ENCODE measurements around the gene PON2. TPM values are rescaled to one million over a fixed set of nuclear protein-coding genes. Genes with fewer than 3 reads are reported as not detected.

Gene PON2
- total and polyA plus RNA-seq, 7 experiments from 2014 or later = 1.6 to 11.3 (median 6.7) TPM

DNA sequence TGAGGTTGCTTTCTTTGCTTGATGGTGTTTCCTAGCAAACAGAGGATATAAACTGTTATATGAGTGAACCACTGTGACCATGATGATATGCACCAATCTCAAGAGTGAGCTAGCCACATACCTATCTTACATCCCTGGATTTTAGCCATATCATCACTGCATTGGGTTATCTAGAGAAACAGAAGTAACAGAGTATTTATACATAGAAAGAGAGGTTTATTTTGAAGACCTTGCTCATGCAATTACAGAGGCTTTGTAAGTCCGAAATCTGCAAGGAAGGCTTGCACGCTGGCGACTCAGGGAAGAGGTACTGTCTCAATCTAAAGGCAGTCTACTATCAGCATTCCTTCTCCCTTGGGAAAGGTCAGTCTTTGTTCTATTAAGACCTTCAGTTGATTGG lies 11.8 kb upstream of the PON2 start:
- ChIA-PET POLR2A (no interaction called here), CTCF (no interaction called here)
- Mint-ChIP-seq H3K9me3 (no peaks in the 10 kb centered on the region), H3K27ac (no peak overlapping the region), H3K4me1 (no peaks in the 10 kb centered on the region), H3K4me3 (no peak overlapping the region), H3K27me3 (peaks cover 0 to 4% (median 0%) of the 10 kb centered on the region in 5 donors), H3K36me3 (no peaks in the 10 kb centered on the region)
- Histone ChIP-seq H3K9me3 (ENCODE audit: control insufficient read depth in 2 of 3, low read length in 3 of 3) (no peaks in the 10 kb centered on the region), H3K4me1 (ENCODE audit: control insufficient read depth in 2 of 2, insufficient read depth in 2 of 2, low read length in 2 of 2) (no peaks in the 10 kb centered on the region), H3K36me3 (ENCODE audit: control insufficient read depth in 2 of 3, insufficient read depth in 3 of 3, low read length in 3 of 3) (no peaks in the 10 kb centered on the region), H3K27ac (ENCODE audit: low read depth, low read length) (no peak overlapping the region), H3K4me3 (ENCODE audit: low read length) (no peak overlapping the region), H3K27me3 (ENCODE audit: control insufficient read depth in 2 of 2, insufficient read depth in 2 of 2, low read length in 2 of 2) (no peaks in the 10 kb centered on the region)
- no peak for ATAC-seq
- intact Hi-C loops (cut with micrococcal nuclease) = no loop called here
- no peak for DNase-seq

DNA sequence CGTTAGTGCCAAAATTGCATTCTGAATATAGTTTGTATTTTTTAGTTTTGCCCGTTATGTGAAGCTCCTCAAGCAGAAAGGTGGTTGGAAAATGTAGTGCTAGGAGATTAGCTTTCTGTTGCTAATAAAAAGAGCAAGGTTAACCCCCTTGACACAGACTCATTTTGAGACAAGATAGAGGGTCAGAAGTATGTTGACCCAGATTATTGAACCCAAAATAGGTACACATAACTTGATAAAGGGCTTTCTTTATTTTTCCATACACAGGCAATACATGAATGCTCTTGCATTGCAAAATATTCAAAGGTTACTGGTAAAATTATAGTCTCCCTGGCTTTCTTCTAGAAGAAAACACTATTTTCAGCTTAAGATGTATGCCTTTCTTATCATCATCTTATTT lies 10.0 kb upstream of the PON2 start:
- H3K36me3 Mint-ChIP-seq = no peaks in the 10 kb centered on the region
- CTCF ChIA-PET = no interaction called here

DNA sequence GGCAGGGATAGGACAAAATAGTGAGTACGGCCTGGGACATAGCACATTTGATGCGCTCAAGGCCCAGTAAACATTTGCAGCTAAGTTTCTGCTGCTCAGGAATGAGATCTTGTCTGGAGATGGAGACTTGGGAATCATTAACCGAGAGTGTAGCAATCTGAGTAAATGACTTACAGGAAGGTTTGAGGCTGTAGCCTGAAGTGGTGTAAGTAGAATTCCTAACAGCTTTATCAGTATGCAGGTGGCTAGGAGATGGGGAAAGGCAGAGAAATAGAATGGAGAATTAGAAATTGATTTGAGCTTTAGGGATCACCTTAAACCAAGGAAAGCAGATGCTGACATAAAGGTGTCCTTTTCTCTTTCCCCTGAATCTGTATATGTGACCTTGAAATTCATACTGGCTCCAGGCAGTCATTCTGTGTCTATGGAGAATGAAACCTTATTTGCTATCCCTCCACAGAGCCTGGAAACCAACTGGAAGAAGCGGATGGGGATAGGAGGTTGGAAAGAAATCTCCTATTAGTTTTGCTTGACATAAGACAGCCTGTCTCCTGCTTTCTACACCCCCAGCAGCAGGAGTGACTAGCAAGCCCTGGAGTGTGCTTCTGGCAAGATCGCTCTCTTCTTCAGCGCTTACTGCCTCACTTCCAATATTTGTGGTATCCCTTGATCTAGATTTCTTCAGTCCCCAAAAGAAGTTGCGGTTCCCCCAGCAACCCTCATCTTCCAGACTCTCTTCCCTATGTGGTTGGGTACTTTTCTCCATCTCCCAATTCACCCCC lies 6.4 kb upstream of the PON2 start:
- Histone ChIP-seq H3K9me3 (ENCODE audit: control insufficient read depth in 2 of 3, low read length in 3 of 3) (no peaks in the 10 kb centered on the region), H3K4me3 (ENCODE audit: low read length) (no peak overlapping the region), H3K27ac (ENCODE audit: low read depth, low read length) (no peak overlapping the region), H3K4me1 (ENCODE audit: control insufficient read depth in 2 of 2, insufficient read depth in 2 of 2, low read length in 2 of 2) (no peaks in the 10 kb centered on the region), H3K36me3 (ENCODE audit: control insufficient read depth in 2 of 3, insufficient read depth in 3 of 3, low read length in 3 of 3) (no peaks in the 10 kb centered on the region), H3K27me3 (ENCODE audit: control insufficient read depth in 2 of 2, insufficient read depth in 2 of 2, low read length in 2 of 2) (no peaks in the 10 kb centered on the region)
- no peaks in the 10 kb centered on the region for H3K9me3 Mint-ChIP-seq
- ATAC-seq = no peak
- POLR2A ChIA-PET = no interaction called here
- H3K27ac Mint-ChIP-seq = no peak overlapping the region
- DNase-seq = no peak
- H3K36me3 Mint-ChIP-seq = no peaks in the 10 kb centered on the region
- H3K4me3 Mint-ChIP-seq = no peak overlapping the region
- peaks cover 0 to 4% (median 2%) of the 10 kb centered on the region in 5 donors for H3K27me3 Mint-ChIP-seq
- intact Hi-C loops (cut with micrococcal nuclease) = no loop called here
- CTCF ChIA-PET = no interaction called here
- H3K4me1 Mint-ChIP-seq = no peaks in the 10 kb centered on the region

More for the DNA sequence above, 10.0 kb upstream of the PON2 start:
- H3K9me3 Mint-ChIP-seq = no peaks in the 10 kb centered on the region
- no peaks in the 10 kb centered on the region for H3K4me1 ChIP-seq (ENCODE audit: control insufficient read depth in 2 of 2, insufficient read depth in 2 of 2, low read length in 2 of 2)
- POLR2A ChIA-PET = no interaction called here
- H3K9me3 ChIP-seq (ENCODE audit: control insufficient read depth in 2 of 3, low read length in 3 of 3) = no peaks in the 10 kb centered on the region
- H3K36me3 ChIP-seq (ENCODE audit: control insufficient read depth in 2 of 3, insufficient read depth in 3 of 3, low read length in 3 of 3) = no peaks in the 10 kb centered on the region
- H3K27ac ChIP-seq (ENCODE audit: low read depth, low read length) = no peak overlapping the region
- H3K4me3 Mint-ChIP-seq = no peak overlapping the region
- no peak for DNase-seq
- H3K4me3 ChIP-seq (ENCODE audit: low read length) = no peak overlapping the region
- H3K27ac Mint-ChIP-seq = no peak overlapping the region
- no peaks in the 10 kb centered on the region for H3K4me1 Mint-ChIP-seq
- H3K27me3 ChIP-seq (ENCODE audit: control insufficient read depth in 2 of 2, insufficient read depth in 2 of 2, low read length in 2 of 2) = no peaks in the 10 kb centered on the region
- no peak for ATAC-seq
- peaks cover 0 to 4% (median 0%) of the 10 kb centered on the region in 5 donors for H3K27me3 Mint-ChIP-seq
- intact Hi-C loops (cut with micrococcal nuclease) = no loop called here

DNA sequence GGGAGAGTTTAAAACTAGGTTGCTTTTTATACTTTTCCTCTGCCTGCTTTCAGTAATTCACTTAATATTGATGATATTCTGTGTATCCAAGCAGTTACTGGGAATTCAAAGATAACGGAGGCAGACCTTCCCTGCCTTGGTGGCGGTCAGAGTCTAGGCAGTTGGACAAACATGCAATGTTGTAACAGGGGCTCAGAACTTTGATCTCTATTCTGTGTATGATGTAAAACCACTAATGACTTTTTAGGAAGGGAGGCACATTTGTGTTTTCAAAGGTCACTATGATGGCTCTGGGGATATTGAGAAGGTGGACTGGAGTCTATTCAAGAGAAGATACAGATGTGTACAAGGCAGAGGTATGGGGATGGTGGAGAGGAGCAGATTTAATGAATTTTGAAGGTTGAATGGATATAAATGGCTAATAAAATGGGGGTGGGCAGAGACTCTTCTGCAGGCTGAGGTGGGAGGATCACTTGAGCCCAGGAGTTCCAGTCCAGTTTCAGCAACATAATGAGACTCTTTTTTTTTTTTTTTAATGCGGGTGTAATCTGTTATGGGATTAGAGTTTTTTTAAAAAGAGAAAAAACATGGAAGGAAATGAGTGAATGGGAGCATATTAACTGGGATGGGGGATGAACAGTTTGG lies 5.7 kb upstream of the PON2 start:
- H3K36me3 ChIP-seq (ENCODE audit: control insufficient read depth in 2 of 3, insufficient read depth in 3 of 3, low read length in 3 of 3) = no peaks in the 10 kb centered on the region
- Mint-ChIP-seq H3K4me3 (no peak overlapping the region), H3K9me3 (no peaks in the 10 kb centered on the region), H3K36me3 (no peaks in the 10 kb centered on the region), H3K27me3 (peaks cover 0 to 7% (median 2%) of the 10 kb centered on the region in 5 donors), H3K4me1 (peaks cover 0 to 1% (median under 1%) of the 10 kb centered on the region in 7 donors), H3K27ac (no peak overlapping the region)
- no peak overlapping the region for H3K4me3 ChIP-seq (ENCODE audit: low read length)
- H3K27me3 ChIP-seq (ENCODE audit: control insufficient read depth in 2 of 2, insufficient read depth in 2 of 2, low read length in 2 of 2) = no peaks in the 10 kb centered on the region
- no peak overlapping the region for H3K27ac ChIP-seq (ENCODE audit: low read depth, low read length)
- DNase-seq (no peak), ATAC-seq (no peak)
- H3K9me3 ChIP-seq (ENCODE audit: control insufficient read depth in 2 of 3, low read length in 3 of 3) = no peaks in the 10 kb centered on the region
- POLR2A ChIA-PET = no interaction called here
- intact Hi-C loops (cut with micrococcal nuclease) = no loop called here
- CTCF ChIA-PET = no interaction called here
- H3K4me1 ChIP-seq (ENCODE audit: control insufficient read depth in 2 of 2, insufficient read depth in 2 of 2, low read length in 2 of 2) = peaks cover 0 to 2% of the 10 kb centered on the region in 2 donors

DNA sequence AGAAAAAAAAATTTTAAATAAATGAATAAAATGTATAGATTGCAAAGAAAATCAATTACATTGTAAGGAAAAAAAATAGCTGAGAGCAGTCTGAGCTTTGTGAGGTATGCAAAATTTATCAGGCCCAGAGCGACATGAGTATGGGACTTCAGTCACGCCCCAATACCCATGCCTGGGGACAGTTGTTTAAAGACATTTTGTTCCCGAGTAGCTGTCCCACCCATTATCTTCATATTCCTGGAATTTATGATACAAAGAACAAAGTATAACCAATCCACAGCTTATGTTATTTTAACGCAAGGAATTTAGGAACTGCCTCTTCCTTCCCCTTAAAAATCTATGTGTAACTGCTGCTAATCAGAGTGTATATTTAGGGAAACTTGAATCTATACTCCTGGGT lies 1.6 kb upstream of the PON2 start:
- no peaks in the 10 kb centered on the region for H3K36me3 ChIP-seq (ENCODE audit: control insufficient read depth in 2 of 3, insufficient read depth in 3 of 3, low read length in 3 of 3)
- H3K9me3 Mint-ChIP-seq = no peaks in the 10 kb centered on the region
- peaks cover 0 to 17% (median 4%) of the 10 kb centered on the region in 5 donors for H3K27me3 Mint-ChIP-seq
- peak overlapping the region in 1 of 10 donors; percentile 20 for H3K4me3 Mint-ChIP-seq
- H3K36me3 Mint-ChIP-seq = peaks cover 0 to 3% (median 0%) of the 10 kb centered on the region in 5 donors
- intact Hi-C loops (cut with micrococcal nuclease) = loop anchor here in 1 of 2 donors (5.0 kb wide), 2 partner anchors 779 to 924 kb away; partner anchors contain the start of gene SGCE
- ATAC-seq = no peak
- no peaks in the 10 kb centered on the region for H3K9me3 ChIP-seq (ENCODE audit: control insufficient read depth in 2 of 3, low read length in 3 of 3)
- H3K27ac ChIP-seq (ENCODE audit: low read depth, low read length) = no peak overlapping the region
- H3K27ac Mint-ChIP-seq = peak overlapping the region in 2 of 9 donors; percentile 23 to 88
- no peaks in the 10 kb centered on the region for H3K27me3 ChIP-seq (ENCODE audit: control insufficient read depth in 2 of 2, insufficient read depth in 2 of 2, low read length in 2 of 2)
- peaks cover 3 to 18% (median 17%) of the 10 kb centered on the region in 7 donors for H3K4me1 Mint-ChIP-seq
- CTCF ChIA-PET = no interaction called here
- POLR2A ChIA-PET = no interaction called here
- no peak for DNase-seq
- no peak overlapping the region for H3K4me3 ChIP-seq (ENCODE audit: low read length)
- peaks cover 0 to 3% of the 10 kb centered on the region in 2 donors for H3K4me1 ChIP-seq (ENCODE audit: control insufficient read depth in 2 of 2, insufficient read depth in 2 of 2, low read length in 2 of 2)

DNA sequence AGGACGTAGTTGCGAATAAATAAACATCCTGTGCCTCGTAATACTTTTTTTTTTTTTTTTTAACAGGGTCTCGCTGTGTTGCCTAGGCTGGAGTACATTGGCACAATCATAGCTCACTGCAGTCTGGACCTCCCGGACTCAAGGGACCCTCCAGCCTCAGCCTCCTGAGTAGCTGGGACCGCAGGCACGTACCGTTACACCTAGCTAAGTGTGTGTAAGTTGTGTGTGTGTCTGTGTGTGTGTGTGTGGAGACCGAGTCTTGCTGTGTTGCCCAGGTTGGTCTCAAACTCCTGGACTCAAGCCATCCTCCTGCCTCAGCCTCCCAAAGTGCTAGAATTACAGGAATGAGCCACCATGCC lies 573 bp upstream of the PON2 start:
- POLR2A ChIA-PET = interaction anchor here (0.6 kb wide), 2 partner anchors 194 to 510 kb away, joined by 3 to 6 read pairs; no protein-coding TSS in a partner anchor
- ATAC-seq (peak; percentile 18), DNase-seq (no peak)
- no peaks in the 10 kb centered on the region for H3K9me3 Mint-ChIP-seq
- peaks cover 0 to 17% (median 3%) of the 10 kb centered on the region in 5 donors for H3K27me3 Mint-ChIP-seq
- Histone ChIP-seq H3K36me3 (ENCODE audit: control insufficient read depth in 2 of 3, insufficient read depth in 3 of 3, low read length in 3 of 3) (no peaks in the 10 kb centered on the region), H3K27me3 (ENCODE audit: control insufficient read depth in 2 of 2, insufficient read depth in 2 of 2, low read length in 2 of 2) (no peaks in the 10 kb centered on the region), H3K4me3 (ENCODE audit: low read length) (peak overlapping the region; percentile 55), H3K27ac (ENCODE audit: low read depth, low read length) (peak overlapping the region; percentile 60), H3K4me1 (ENCODE audit: control insufficient read depth in 2 of 2, insufficient read depth in 2 of 2, low read length in 2 of 2) (peaks cover 0 to 3% of the 10 kb centered on the region in 2 donors), H3K9me3 (ENCODE audit: control insufficient read depth in 2 of 3, low read length in 3 of 3) (no peaks in the 10 kb centered on the region)
- H3K4me1 Mint-ChIP-seq = peaks cover 3 to 18% (median 17%) of the 10 kb centered on the region in 7 donors
- H3K36me3 Mint-ChIP-seq = peaks cover 0 to 3% (median 0%) of the 10 kb centered on the region in 5 donors
- intact Hi-C loops (cut with micrococcal nuclease) = loop anchor here in 1 of 2 donors (5.0 kb wide), 2 partner anchors 778 to 923 kb away; partner anchors contain the start of gene SGCE
- peak overlapping the region; percentile 84 to 98 (median 90) for H3K4me3 Mint-ChIP-seq
- H3K27ac Mint-ChIP-seq = peak overlapping the region; percentile 56 to 95 (median 88)
- CTCF ChIA-PET = interaction anchor here (0.6 to 1.4 kb wide), 2 partner anchors 41 to 74 kb away, joined by 4 to 5 read pairs; no protein-coding TSS in a partner anchor
